Astrocyte (in vitro differentiated cells and primary cell): ENCODE data around the gene CHL1. TPM values are rescaled to one million over a fixed set of nuclear protein-coding genes. Genes with fewer than 3 reads are reported as not detected.

ENCODE experiments used
- DNase-seq: peaks from one replicate; pipeline ENCODE4 v3.0.0-alpha.2; 2010; ENCODE audit warnings: low read depth
- FAIRE-seq: peaks from 2 replicates; lab custom pipeline; 2011; peaks lifted over from hg19 to GRCh38; lab: Jason Lieb, UNC
- H2AFZ ChIP-seq: 2 replicates; pipeline ENCODE4 v1.6.0; 2012; ENCODE audit warnings: low read depth, low read length, inconsistent platforms
- H3K27ac ChIP-seq: 2 replicates; pipeline ENCODE4 v1.5.1; 2011; ENCODE audit warnings: low read depth, low read length, inconsistent platforms
- H3K27me3 ChIP-seq: 2 replicates; pipeline ENCODE4 v1.6.0; 2011; ENCODE audit warnings: low read length, inconsistent platforms; ENCODE audit not compliant: insufficient read depth
- H3K36me3 ChIP-seq: 2 replicates; pipeline ENCODE4 v1.5.1; 2011; ENCODE audit warnings: low read length, inconsistent platforms; ENCODE audit not compliant: insufficient read depth
- H3K4me1 ChIP-seq: 2 replicates; pipeline ENCODE4 v1.5.1; 2011; ENCODE audit warnings: low read length, inconsistent platforms; ENCODE audit not compliant: insufficient read depth
- H3K4me2 ChIP-seq: 2 replicates; pipeline ENCODE4 v1.6.0; 2012; ENCODE audit warnings: low read length, inconsistent platforms
- H3K4me3 ChIP-seq: 2 replicates; pipeline ENCODE4 v1.5.1; 2011; ENCODE audit warnings: low read depth, mild to moderate bottlenecking, low read length, inconsistent platforms; ENCODE audit not compliant: insufficient read depth
- H3K79me2 ChIP-seq: 2 replicates; pipeline ENCODE4 v1.6.0; 2012; ENCODE audit warnings: mild to moderate bottlenecking, low read length, inconsistent platforms; ENCODE audit not compliant: insufficient read depth
- H3K9ac ChIP-seq: 2 replicates; pipeline ENCODE4 v1.6.0; 2012; ENCODE audit warnings: mild to moderate bottlenecking, low read length, inconsistent platforms
- H3K9me3 ChIP-seq: 2 replicates; pipeline ENCODE4 v1.5.1; 2012; ENCODE audit warnings: low read depth, mild to moderate bottlenecking, low read length, inconsistent platforms; ENCODE audit not compliant: insufficient read depth
- H4K20me1 ChIP-seq: 2 replicates; pipeline ENCODE4 v1.6.0; 2012; ENCODE audit warnings: low read length, inconsistent platforms; ENCODE audit not compliant: insufficient read depth
- H3K27ac Mint-ChIP-seq: one replicate; pipeline ENCODE4 v1.8.0; 2021; ENCODE audit warnings: mild to moderate bottlenecking, mixed read lengths; ENCODE audit not compliant: unreplicated experiment
- H3K27me3 Mint-ChIP-seq: one replicate; pipeline ENCODE4 v1.8.0; 2021; ENCODE audit warnings: low read depth, mixed read lengths; ENCODE audit not compliant: unreplicated experiment
- H3K36me3 Mint-ChIP-seq: one replicate; pipeline ENCODE4 v1.8.0; 2021; ENCODE audit warnings: low read depth, mixed read lengths; ENCODE audit not compliant: unreplicated experiment
- H3K4me1 Mint-ChIP-seq: one replicate; pipeline ENCODE4 v1.8.0; 2021; ENCODE audit warnings: low read depth, mixed read lengths; ENCODE audit not compliant: unreplicated experiment
- H3K4me3 Mint-ChIP-seq: one replicate; pipeline ENCODE4 v1.8.0; 2021; ENCODE audit warnings: mild to moderate bottlenecking, moderate library complexity, mixed read lengths; ENCODE audit not compliant: unreplicated experiment
- H3K9me3 Mint-ChIP-seq: one replicate; pipeline ENCODE4 v1.8.0; 2021; ENCODE audit warnings: mild to moderate bottlenecking, mixed read lengths; ENCODE audit not compliant: unreplicated experiment
- CTCF ChIP-seq: IDR thresholded peaks from 2 replicates; pipeline ENCODE4 v1.5.1; 2011; ENCODE audit warnings: low read depth, mild to moderate bottlenecking, inconsistent platforms, low read length, moderate library complexity; ENCODE audit not compliant: insufficient read depth
- EZH2 ChIP-seq: IDR thresholded peaks from 2 replicates; pipeline ENCODE4 v1.6.1; 2012; ENCODE audit warnings: mild to moderate bottlenecking, low read length, inconsistent platforms; ENCODE audit not compliant: insufficient read depth
- total RNA-seq: library from RNA; stranded (reverse); gene quantifications from 2 replicates; pipeline ENCODE4 v1.2.1, GENCODE V29; 2021

Gene CHL1
- total RNA-seq, 1 donor from 2014 or later, result not detected

- Mint-ChIP-seq H3K9me3 (no peaks in the 10 kb centered on the region), H3K36me3 (no peaks in the 10 kb centered on the region), H3K27ac (no peak overlapping the region), H3K4me1 (no peaks in the 10 kb centered on the region), H3K27me3 (no peaks in the 10 kb centered on the region), H3K4me3 (no peak overlapping the region)
- Histone ChIP-seq H3K36me3 (no peaks in the 10 kb centered on the region), H2AFZ (no peak overlapping the region), H3K79me2 (no peaks in the 10 kb centered on the region), H3K4me3 (no peak overlapping the region), H3K9ac (no peak overlapping the region), H3K27me3 (no peaks in the 10 kb centered on the region), H3K4me1 (no peaks in the 10 kb centered on the region), H3K27ac (no peak overlapping the region), H3K9me3 (no peaks in the 10 kb centered on the region), H3K4me2 (no peak overlapping the region), H4K20me1 (no peaks in the 10 kb centered on the region)
- peak; percentile 23 for FAIRE-seq
- peak; percentile 26 for DNase-seq
- TF ChIP-seq EZH2, result no peak
- TF ChIP-seq CTCF, result no peak
Observed at GRCh38 chr3:331881-332280, 135.3 kb downstream of the CHL1 start.

DNA sequence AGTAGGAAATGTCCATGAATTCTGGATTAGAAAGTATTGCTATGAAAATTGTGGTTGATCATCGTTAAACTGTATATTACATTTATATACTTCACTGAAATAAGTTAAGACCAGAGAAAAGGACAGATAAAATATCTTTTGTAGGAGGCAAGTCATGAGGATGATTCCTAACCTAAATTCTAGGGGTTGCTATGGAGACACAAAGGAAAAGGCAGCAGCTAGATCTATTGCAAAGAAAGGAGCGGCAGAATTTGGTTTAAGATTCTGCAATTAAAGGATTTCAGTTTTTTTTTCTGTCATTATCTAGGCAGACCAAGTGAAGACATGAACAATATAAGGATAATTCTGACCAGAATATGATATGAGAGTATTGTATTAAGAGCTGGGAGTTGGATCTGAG lies 136.1 kb downstream of the CHL1 start:
- Mint-ChIP-seq H3K4me1 (no peaks in the 10 kb centered on the region), H3K9me3 (no peaks in the 10 kb centered on the region), H3K36me3 (no peaks in the 10 kb centered on the region), H3K27ac (no peak overlapping the region), H3K27me3 (no peaks in the 10 kb centered on the region), H3K4me3 (no peak overlapping the region)
- H2AFZ ChIP-seq, result no peak overlapping the region
- no peaks in the 10 kb centered on the region for H3K79me2 ChIP-seq
- H3K36me3 ChIP-seq, result no peaks in the 10 kb centered on the region
- H3K27me3 ChIP-seq, result no peaks in the 10 kb centered on the region
- no peaks in the 10 kb centered on the region for H4K20me1 ChIP-seq
- H3K4me3 ChIP-seq, result no peak overlapping the region
- no peak overlapping the region for H3K4me2 ChIP-seq
- no peaks in the 10 kb centered on the region for H3K4me1 ChIP-seq
- TF ChIP-seq EZH2 (no peak), CTCF (no peak)
- H3K27ac ChIP-seq, result no peak overlapping the region
- FAIRE-seq (no peak), DNase-seq (no peak)
- no peak overlapping the region for H3K9ac ChIP-seq
- no peaks in the 10 kb centered on the region for H3K9me3 ChIP-seq

- no peak overlapping the region for H3K4me3 Mint-ChIP-seq
- no peaks in the 10 kb centered on the region for H3K36me3 Mint-ChIP-seq
- H3K27ac ChIP-seq, result no peak overlapping the region
- H3K4me3 ChIP-seq, result no peak overlapping the region
- H3K9me3 ChIP-seq, result no peaks in the 10 kb centered on the region
- H3K27ac Mint-ChIP-seq, result no peak overlapping the region
- H3K36me3 ChIP-seq, result no peaks in the 10 kb centered on the region
- no peaks in the 10 kb centered on the region for H3K4me1 ChIP-seq
- H3K79me2 ChIP-seq, result no peaks in the 10 kb centered on the region
- H3K27me3 ChIP-seq, result no peaks in the 10 kb centered on the region
- no peak overlapping the region for H3K9ac ChIP-seq
- H4K20me1 ChIP-seq, result no peaks in the 10 kb centered on the region
- TF ChIP-seq CTCF (no peak), EZH2 (no peak)
- H3K4me1 Mint-ChIP-seq, result no peaks in the 10 kb centered on the region
- FAIRE-seq, result no peak
- H3K4me2 ChIP-seq, result no peak overlapping the region
- H3K27me3 Mint-ChIP-seq, result no peaks in the 10 kb centered on the region
- DNase-seq, result no peak
- H3K9me3 Mint-ChIP-seq, result no peaks in the 10 kb centered on the region
- H2AFZ ChIP-seq, result no peak overlapping the region
Observed at GRCh38 chr3:335240-335639, 138.7 kb downstream of the CHL1 start.
